Hematopoietic multipotent progenitor cell treated with erythropoietin and hydrocortisone succinate and interleukin-3 and kit ligand, for 17 days (in vitro differentiated cells): ENCODE measurements around the gene GSG1.

ENCODE experiments used
- DNase-seq: peaks from one replicate; pipeline ENCODE4 v3.0.0-alpha.2; 2015; ENCODE audit warnings: low spot score

Gene GSG1

GRCh38 chr12:13119826-13120225, 16.4 kb upstream of the GSG1 start:
- no peak for DNase-seq

- no peak for DNase-seq
Observed at GRCh38 chr12:13117029-13117428, 13.6 kb upstream of the GSG1 start.

- no peak for DNase-seq
Observed at GRCh38 chr12:13116259-13116658, 12.8 kb upstream of the GSG1 start.

GRCh38 chr12:13114251-13115052, 11.0 kb upstream of the GSG1 start:
- no peak for DNase-seq

- DNase-seq = no peak
Observed at GRCh38 chr12:13112968-13113367, 9.5 kb upstream of the GSG1 start.

GRCh38 chr12:13106666-13107065, 3.2 kb upstream of the GSG1 start:
- DNase-seq = no peak

- DNase-seq = no peak
Observed at GRCh38 chr12:13105781-13106180, 2.3 kb upstream of the GSG1 start.

- DNase-seq = no peak
Observed at GRCh38 chr12:13104409-13104808, 942 bp upstream of the GSG1 start.

- no peak for DNase-seq
Observed at GRCh38 chr12:13102461-13103195, 839 bp downstream of the GSG1 start.

GRCh38 chr12:13101821-13102375, 1.6 kb downstream of the GSG1 start:
- DNase-seq = no peak

- DNase-seq = peak; percentile 39
Observed at GRCh38 chr12:13100882-13101769, 2.3 kb downstream of the GSG1 start.

GRCh38 chr12:13100605-13100881, 2.9 kb downstream of the GSG1 start:
- no peak for DNase-seq

- DNase-seq = no peak
Observed at GRCh38 chr12:13099844-13100604, 3.4 kb downstream of the GSG1 start.

GRCh38 chr12:13099066-13099843, 4.2 kb downstream of the GSG1 start:
- no peak for DNase-seq

GRCh38 chr12:13097491-13098011, 5.9 kb downstream of the GSG1 start:
- DNase-seq = no peak

- DNase-seq = no peak
Observed at GRCh38 chr12:13095266-13095995, 8.0 kb downstream of the GSG1 start.

- DNase-seq = no peak
Observed at GRCh38 chr12:13094367-13094766, 9.1 kb downstream of the GSG1 start.

GRCh38 chr12:13093848-13094220, 9.6 kb downstream of the GSG1 start:
- no peak for DNase-seq

- DNase-seq = no peak
Observed at GRCh38 chr12:13093191-13093847, 10.1 kb downstream of the GSG1 start.
